Lung (tissue), 12 donors: ENCODE measurements around the gene SYK. TPM values are rescaled to one million over a fixed set of nuclear protein-coding genes. Genes with fewer than 3 reads are reported as not detected.

ENCODE experiments used
- ATAC-seq: fragments of 200-7000 bp; cut with Tn5 transposase; one replicate; pipeline ENCODE4 v1.9.1; 2020; ENCODE audit warnings: moderate number of reproducible peaks; ENCODE audit not compliant: insufficient read depth, low FRiP score
- DNase-seq, 3 donors: peaks; one replicate each; pipeline ENCODE4 v3.0.0-alpha.2; 2013 to 2017
- H3K27ac ChIP-seq, 2 donors: one replicate each; pipeline ENCODE4 v1.5.1; 2013; ENCODE audit warnings: mild to moderate bottlenecking in 2 of 2, moderate library complexity in 2 of 2, control low read depth in 1 of 2, inconsistent platforms in 1 of 2, low read depth in 1 of 2, low read length in 1 of 2
- H3K27me3 ChIP-seq, 3 donors: one replicate each; pipeline ENCODE4 v1.5.1; 2013; ENCODE audit warnings: low read length in 2 of 3; ENCODE audit not compliant: control insufficient read depth in 3 of 3, insufficient read depth in 3 of 3
- H3K36me3 ChIP-seq, 4 donors: one replicate each; pipeline ENCODE4 v1.5.1; 2013; ENCODE audit warnings: low read length in 4 of 4, mild to moderate bottlenecking in 1 of 4, moderate library complexity in 1 of 4; ENCODE audit not compliant: control insufficient read depth in 4 of 4, insufficient read depth in 4 of 4
- H3K4me1 ChIP-seq, 5 donors: one replicate each; pipeline ENCODE4 v1.5.1; 2013; ENCODE audit warnings: low read length in 5 of 5, mild to moderate bottlenecking in 2 of 5, moderate library complexity in 1 of 5; ENCODE audit not compliant: control insufficient read depth in 5 of 5, insufficient read depth in 5 of 5
- H3K4me3 ChIP-seq: one replicate; pipeline ENCODE4 v1.5.1; 2013; ENCODE audit warnings: mild to moderate bottlenecking, control low read depth, moderate library complexity
- H3K9ac ChIP-seq, 2 donors: one replicate each; pipeline ENCODE4 v1.5.1; 2013; ENCODE audit warnings: low read length in 2 of 2, control low read depth in 1 of 2; ENCODE audit not compliant: insufficient read depth in 1 of 2
- H3K9me3 ChIP-seq, 4 donors: one replicate each; pipeline ENCODE4 v1.5.1; 2013; ENCODE audit warnings: low read length in 3 of 4, mild to moderate bottlenecking in 1 of 4, moderate library complexity in 1 of 4; ENCODE audit not compliant: control insufficient read depth in 4 of 4, insufficient read depth in 3 of 4
- WGBS, 2 donors: extraction: QIAGEN DNeasy Blood & Tissue Kit; methylation state at CpG; one replicate each; pipeline ENCODE4 v1.1.7; 2013; 5-methylcytosine and 5-hydroxymethylcytosine counted together
- polyA plus RNA-seq, 2 donors: library from polyadenylated mRNA; stranded (reverse); fragments of 200-250 nt; gene quantifications; one replicate each; pipeline ENCODE4 v1.2.1, GENCODE V29; 2013
- total RNA-seq, 2 donors: library from RNA; depleted of rRNA in 1 of 2; stranded (reverse); fragments of >200 nt in 1 of 2; gene quantifications; one replicate each; pipeline ENCODE4 v1.2.1, GENCODE V29; 2014 to 2021
- TF ChIP-seq, protein P1 (sequence below): IDR thresholded peaks from 2 replicates; pipeline ENCODE4 v1.5.1; 2012; ENCODE audit warnings: mild to moderate bottlenecking; ENCODE audit errors: control extremely low read depth, extremely low read depth
- donor health status: control.
- donor health status: control.
- donor health status: Bipolar disorder and iron deficiency.
- donor health status: healthy.
- donor health status: DM: yes; HTN: yes; CAD: no.

The SYK gene
- total and polyA plus RNA-seq, 4 donors, result 13.7 to 71.6 (median 35.0) TPM

DNA sequence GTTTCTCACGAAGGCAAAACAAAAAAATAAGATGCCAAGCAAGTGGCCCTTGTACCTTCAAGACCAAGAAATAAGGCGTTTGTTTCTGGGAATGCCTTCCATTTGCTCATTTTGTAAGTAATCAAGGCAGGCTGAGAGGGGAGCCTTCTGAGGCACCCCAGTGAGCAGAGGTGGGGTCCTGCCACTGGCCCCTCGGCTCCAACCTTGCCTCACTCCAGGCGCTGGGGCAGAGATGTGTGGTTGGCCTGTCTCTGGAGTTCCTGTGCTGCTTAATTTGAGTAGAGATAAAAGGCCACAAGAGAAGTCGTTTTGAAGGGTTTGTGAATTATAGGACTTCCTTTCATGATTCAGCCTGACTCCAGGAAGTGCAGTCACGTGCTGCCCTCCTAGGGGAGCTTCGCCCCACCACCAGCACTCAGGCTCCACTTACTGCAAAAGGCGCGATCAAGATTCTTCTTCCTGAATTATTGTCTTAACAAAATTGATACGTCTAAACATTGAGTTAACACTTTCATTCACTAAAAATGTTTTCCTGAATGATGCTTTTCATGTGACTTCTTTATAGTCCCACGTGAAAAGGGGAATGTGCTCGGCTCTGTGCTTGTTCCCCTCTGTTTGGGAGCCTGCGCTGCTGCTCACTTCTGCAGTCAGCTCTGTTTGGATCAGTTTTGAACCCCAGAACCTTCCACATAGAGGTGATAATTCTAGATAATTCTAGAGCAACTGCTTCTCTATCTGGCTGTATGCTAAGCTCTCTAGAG lies 13.7 kb downstream of the SYK start:
- no peak for ATAC-seq
- WGBS, 2 donors, result 13 to 27% methylated on average over 13 of the region's 13 CpGs
- no peak overlapping the region for H3K9ac ChIP-seq
- H3K4me3 ChIP-seq, result no peak overlapping the region
- H3K27me3 ChIP-seq, result no peaks in the 10 kb centered on the region
- H3K27ac ChIP-seq, result peak overlapping the region in 1 of 2 donors; percentile 26
- TF ChIP-seq, protein P1, sequence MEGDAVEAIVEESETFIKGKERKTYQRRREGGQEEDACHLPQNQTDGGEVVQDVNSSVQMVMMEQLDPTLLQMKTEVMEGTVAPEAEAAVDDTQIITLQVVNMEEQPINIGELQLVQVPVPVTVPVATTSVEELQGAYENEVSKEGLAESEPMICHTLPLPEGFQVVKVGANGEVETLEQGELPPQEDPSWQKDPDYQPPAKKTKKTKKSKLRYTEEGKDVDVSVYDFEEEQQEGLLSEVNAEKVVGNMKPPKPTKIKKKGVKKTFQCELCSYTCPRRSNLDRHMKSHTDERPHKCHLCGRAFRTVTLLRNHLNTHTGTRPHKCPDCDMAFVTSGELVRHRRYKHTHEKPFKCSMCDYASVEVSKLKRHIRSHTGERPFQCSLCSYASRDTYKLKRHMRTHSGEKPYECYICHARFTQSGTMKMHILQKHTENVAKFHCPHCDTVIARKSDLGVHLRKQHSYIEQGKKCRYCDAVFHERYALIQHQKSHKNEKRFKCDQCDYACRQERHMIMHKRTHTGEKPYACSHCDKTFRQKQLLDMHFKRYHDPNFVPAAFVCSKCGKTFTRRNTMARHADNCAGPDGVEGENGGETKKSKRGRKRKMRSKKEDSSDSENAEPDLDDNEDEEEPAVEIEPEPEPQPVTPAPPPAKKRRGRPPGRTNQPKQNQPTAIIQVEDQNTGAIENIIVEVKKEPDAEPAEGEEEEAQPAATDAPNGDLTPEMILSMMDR, result no peak
- peaks cover 0 to 2% (median 0%) of the 10 kb centered on the region in 4 donors for H3K36me3 ChIP-seq
- peak; percentile 28 to 63 (median 37) for DNase-seq
- no peaks in the 10 kb centered on the region for H3K9me3 ChIP-seq
- H3K4me1 ChIP-seq, result peaks cover 0 to 4% (median 0%) of the 10 kb centered on the region in 5 donors

DNA sequence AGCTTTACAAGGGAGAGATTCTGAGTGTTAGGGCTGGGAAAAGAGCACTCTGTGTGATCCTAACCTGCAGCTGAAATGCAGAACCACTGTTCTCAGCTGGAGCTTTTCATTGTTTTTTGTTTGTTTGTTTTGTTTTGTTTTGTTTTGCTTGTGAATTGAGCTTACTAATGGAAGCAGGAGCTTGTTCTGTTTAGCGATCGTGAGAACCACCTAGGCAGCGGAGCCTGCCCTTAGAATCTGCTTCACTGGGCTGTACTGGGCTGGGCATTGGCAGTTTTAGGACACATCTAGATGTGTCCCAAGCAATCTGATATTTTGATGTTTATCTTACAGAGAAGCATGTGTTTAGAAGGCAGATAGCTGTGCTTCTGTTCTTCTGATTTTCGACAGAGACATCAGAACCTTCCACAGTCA lies 14.3 kb downstream of the SYK start:
- no peak overlapping the region for H3K27ac ChIP-seq
- H3K27me3 ChIP-seq, result no peaks in the 10 kb centered on the region
- 76 to 82% methylated on average over 4 of the region's 4 CpGs for WGBS, 2 donors
- no peak for DNase-seq
- peaks cover 0 to 2% (median 0%) of the 10 kb centered on the region in 4 donors for H3K36me3 ChIP-seq
- no peaks in the 10 kb centered on the region for H3K9me3 ChIP-seq
- TF ChIP-seq, protein P1, result no peak
- no peak for ATAC-seq
- H3K9ac ChIP-seq, result no peak overlapping the region
- no peak overlapping the region for H3K4me3 ChIP-seq
- peaks cover 0 to 4% (median 0%) of the 10 kb centered on the region in 5 donors for H3K4me1 ChIP-seq

DNA sequence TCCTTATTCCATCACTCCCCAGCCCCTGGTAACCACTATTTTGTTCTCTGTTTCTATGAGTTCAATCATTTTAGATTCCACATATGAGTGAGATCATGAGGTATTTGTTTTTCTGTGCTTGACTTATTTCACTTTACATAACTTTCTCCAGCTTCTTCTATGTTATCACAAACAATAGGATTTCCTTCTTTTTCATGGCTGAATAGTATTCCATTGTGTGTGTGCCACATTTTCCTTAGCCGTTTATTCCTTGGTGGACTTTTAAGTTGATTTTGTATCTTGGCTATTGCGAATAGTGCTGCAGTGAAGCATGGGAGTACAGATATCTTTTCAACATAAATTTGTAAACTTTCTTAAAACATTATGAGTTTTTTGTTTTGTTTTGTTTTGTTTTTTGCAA lies 15.1 kb downstream of the SYK start:
- no peak for ATAC-seq
- peaks cover 0 to 2% (median 0%) of the 10 kb centered on the region in 4 donors for H3K36me3 ChIP-seq
- no peak overlapping the region for H3K27ac ChIP-seq
- H3K4me1 ChIP-seq, result peaks cover 0 to 4% (median 0%) of the 10 kb centered on the region in 5 donors
- no peak for DNase-seq
- WGBS, 2 donors, result 94 to 97% methylated on average over 2 of the region's 2 CpGs
- H3K4me3 ChIP-seq, result no peak overlapping the region
- no peak overlapping the region for H3K9ac ChIP-seq
- TF ChIP-seq, protein P1, result no peak
- no peaks in the 10 kb centered on the region for H3K9me3 ChIP-seq
- no peaks in the 10 kb centered on the region for H3K27me3 ChIP-seq
